Right atrium auricular region (tissue), 2 donors: ENCODE data around the gene CCDC158. TPM values are rescaled to one million over a fixed set of nuclear protein-coding genes. Genes with fewer than 3 reads are reported as not detected.
A peak's percentile ranks its signal among the peaks of the same experiment; 100 is the strongest.

Source experiments
- DNase-seq: peaks from one replicate; pipeline ENCODE4 v3.0.0-alpha.2; 2019; ENCODE audit warnings: low spot score
- H3K27ac ChIP-seq, 2 donors: fragments of 200-600 bp; sonication (generic); 1 replicate in 1 of 2; 2 replicates in 1 of 2; pipeline ENCODE4 v1.5.1; 2016 to 2019
- H3K27me3 ChIP-seq, 2 donors: fragments of 200-600 bp; sonication (generic); one replicate each; pipeline versions ENCODE4 v1.5.1 to v1.6.0; 2017 to 2019
- H3K36me3 ChIP-seq: fragments of 200-600 bp; sonication (generic); one replicate; pipeline ENCODE4 v1.5.1; 2016
- H3K4me1 ChIP-seq, 2 donors: fragments of 200-600 bp; sonication (generic); one replicate each; pipeline versions ENCODE4 v1.5.1 to v1.6.0; 2017 to 2019
- H3K4me3 ChIP-seq, 2 donors: fragments of 200-600 bp; sonication (generic); 1 replicate in 1 of 2; 2 replicates in 1 of 2; pipeline ENCODE4 v1.5.1; 2017 to 2019; ENCODE audit warnings: mild to moderate bottlenecking in 1 of 2, moderate library complexity in 1 of 2
- H3K9me3 ChIP-seq, 2 donors: fragments of 200-600 bp; sonication (generic); one replicate each; pipeline ENCODE4 v1.5.1; 2019
- total RNA-seq, 2 donors: library from RNA; depleted of rRNA; stranded (reverse); fragments of >200 nt; gene quantifications; one replicate each; pipeline ENCODE4 v1.1.0, GENCODE V29; 2016
- TF ChIP-seq, protein P1 (sequence below), 2 donors: fragments of 200-600 bp; sonication (generic); IDR thresholded peaks; one replicate each; pipeline ENCODE4 v1.5.1; 2019; ENCODE audit warnings: antibody characterized with exemption in 2 of 2

Gene CCDC158
- total RNA-seq, 2 donors from 2014 or later, result 0.19 to 0.79 TPM

DNA sequence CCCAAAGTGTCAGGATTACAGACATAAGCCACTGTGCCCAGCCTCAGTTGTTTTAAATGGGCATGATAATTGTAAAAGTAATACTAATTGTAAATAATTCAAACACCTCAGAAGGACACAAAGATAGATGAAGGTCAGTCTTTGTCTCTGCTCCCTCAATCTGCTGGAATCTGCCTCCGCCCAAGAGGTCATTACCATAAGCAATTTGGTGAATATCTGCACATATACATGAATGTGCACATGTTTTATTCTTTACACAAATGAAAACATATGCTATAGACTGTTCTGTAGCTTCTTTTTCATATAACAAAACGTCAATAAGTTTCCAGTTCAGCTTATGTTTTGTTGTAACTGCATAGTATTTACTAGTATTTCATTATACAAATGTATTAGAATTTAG, 107.4 kb downstream of the CCDC158 start:
- no peak for DNase-seq
- TF ChIP-seq, protein P1, sequence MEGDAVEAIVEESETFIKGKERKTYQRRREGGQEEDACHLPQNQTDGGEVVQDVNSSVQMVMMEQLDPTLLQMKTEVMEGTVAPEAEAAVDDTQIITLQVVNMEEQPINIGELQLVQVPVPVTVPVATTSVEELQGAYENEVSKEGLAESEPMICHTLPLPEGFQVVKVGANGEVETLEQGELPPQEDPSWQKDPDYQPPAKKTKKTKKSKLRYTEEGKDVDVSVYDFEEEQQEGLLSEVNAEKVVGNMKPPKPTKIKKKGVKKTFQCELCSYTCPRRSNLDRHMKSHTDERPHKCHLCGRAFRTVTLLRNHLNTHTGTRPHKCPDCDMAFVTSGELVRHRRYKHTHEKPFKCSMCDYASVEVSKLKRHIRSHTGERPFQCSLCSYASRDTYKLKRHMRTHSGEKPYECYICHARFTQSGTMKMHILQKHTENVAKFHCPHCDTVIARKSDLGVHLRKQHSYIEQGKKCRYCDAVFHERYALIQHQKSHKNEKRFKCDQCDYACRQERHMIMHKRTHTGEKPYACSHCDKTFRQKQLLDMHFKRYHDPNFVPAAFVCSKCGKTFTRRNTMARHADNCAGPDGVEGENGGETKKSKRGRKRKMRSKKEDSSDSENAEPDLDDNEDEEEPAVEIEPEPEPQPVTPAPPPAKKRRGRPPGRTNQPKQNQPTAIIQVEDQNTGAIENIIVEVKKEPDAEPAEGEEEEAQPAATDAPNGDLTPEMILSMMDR (IDR thresholded peaks at IDR 0.05), result no peak
- no peaks in the 10 kb centered on the region for H3K9me3 ChIP-seq
- peaks cover 0 to 23% of the 10 kb centered on the region in 2 donors for H3K4me1 ChIP-seq
- no peaks in the 10 kb centered on the region for H3K27me3 ChIP-seq
- H3K27ac ChIP-seq, result no peak overlapping the region
- peaks cover 16% of the 10 kb centered on the region for H3K36me3 ChIP-seq
- H3K4me3 ChIP-seq, result no peak overlapping the region

DNA sequence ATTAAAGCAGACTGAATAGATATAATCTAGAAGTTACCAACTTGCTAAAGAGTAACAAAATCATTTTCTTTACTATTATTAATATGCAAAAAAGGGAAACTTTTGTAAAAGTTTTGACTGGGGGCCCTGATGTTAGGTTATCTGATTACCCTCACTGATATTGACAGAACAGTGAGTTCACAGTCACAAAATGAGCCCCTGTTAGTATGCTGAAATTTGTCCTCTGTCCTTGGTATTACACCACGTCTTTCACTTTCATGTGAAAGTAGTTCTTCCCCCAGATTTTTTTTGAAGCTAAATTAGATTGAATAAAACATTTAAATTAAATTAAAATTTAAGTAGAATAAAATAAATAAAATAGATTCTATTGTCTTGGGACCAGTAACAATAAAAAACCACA, 108.5 kb downstream of the CCDC158 start:
- H3K4me3 ChIP-seq, result no peak overlapping the region
- H3K27me3 ChIP-seq, result no peaks in the 10 kb centered on the region
- TF ChIP-seq, protein P1 (IDR thresholded peaks at IDR 0.05), result no peak
- H3K36me3 ChIP-seq, result peaks cover 16% of the 10 kb centered on the region
- no peak for DNase-seq
- peak overlapping the region in 1 of 2 donors; percentile 35 for H3K27ac ChIP-seq
- H3K4me1 ChIP-seq, result peaks cover 0 to 23% of the 10 kb centered on the region in 2 donors
- H3K9me3 ChIP-seq, result no peaks in the 10 kb centered on the region

DNA sequence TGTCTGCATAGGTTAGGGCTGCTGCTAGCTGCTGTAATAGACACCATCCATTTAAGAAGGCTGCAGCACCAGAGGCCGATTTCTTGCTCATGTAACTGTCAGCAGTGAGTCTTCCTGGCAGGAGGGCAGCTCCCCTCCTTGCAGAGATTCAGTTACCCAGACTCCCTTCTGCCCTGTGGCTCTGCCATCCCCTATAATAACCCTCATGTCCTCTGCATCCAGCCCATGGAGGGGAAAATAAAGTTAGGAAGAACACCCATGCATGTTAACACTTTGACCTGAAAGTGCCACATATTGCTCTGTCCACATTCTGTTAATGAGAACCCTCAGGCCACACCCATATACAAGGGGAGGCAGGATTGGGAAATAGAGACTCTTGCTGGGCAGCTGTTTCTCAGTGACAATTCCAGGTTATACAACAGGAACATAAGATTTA, 109.0 kb downstream of the CCDC158 start:
- no peak for DNase-seq
- H3K4me1 ChIP-seq, result peaks cover 0 to 28% of the 10 kb centered on the region in 2 donors
- peak overlapping the region in 1 of 2 donors; percentile 35 for H3K27ac ChIP-seq
- H3K27me3 ChIP-seq, result no peaks in the 10 kb centered on the region
- peaks cover 16% of the 10 kb centered on the region for H3K36me3 ChIP-seq
- H3K9me3 ChIP-seq, result no peaks in the 10 kb centered on the region
- H3K4me3 ChIP-seq, result no peak overlapping the region
- TF ChIP-seq, protein P1 (IDR thresholded peaks at IDR 0.05), result no peak

DNA sequence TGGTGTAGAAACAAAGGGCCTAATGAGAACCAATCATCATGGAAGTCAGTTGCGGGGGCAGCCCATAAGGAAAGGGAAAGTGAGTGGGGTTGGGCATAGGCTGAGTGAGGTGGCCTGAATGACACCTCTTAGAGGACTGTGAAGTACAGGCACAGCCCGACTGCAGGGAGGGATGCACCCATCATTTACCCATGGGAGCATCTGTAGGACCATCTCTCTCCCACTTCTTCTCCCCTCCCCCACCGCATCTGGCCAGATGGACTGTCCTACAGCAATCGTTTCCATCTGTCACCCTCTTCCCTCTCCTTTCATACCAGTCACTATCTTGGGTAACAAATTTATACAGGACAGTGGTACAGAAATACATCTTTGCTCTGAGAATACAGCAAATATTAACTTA, 110.3 kb downstream of the CCDC158 start:
- Histone ChIP-seq H3K36me3 (peaks cover 16% of the 10 kb centered on the region), H3K27ac (no peak overlapping the region), H3K9me3 (no peaks in the 10 kb centered on the region), H3K4me3 (no peak overlapping the region), H3K4me1 (peaks cover 0 to 30% of the 10 kb centered on the region in 2 donors), H3K27me3 (no peaks in the 10 kb centered on the region)
- DNase-seq, result no peak
- TF ChIP-seq, protein P1 (IDR thresholded peaks at IDR 0.05), result no peak

DNA sequence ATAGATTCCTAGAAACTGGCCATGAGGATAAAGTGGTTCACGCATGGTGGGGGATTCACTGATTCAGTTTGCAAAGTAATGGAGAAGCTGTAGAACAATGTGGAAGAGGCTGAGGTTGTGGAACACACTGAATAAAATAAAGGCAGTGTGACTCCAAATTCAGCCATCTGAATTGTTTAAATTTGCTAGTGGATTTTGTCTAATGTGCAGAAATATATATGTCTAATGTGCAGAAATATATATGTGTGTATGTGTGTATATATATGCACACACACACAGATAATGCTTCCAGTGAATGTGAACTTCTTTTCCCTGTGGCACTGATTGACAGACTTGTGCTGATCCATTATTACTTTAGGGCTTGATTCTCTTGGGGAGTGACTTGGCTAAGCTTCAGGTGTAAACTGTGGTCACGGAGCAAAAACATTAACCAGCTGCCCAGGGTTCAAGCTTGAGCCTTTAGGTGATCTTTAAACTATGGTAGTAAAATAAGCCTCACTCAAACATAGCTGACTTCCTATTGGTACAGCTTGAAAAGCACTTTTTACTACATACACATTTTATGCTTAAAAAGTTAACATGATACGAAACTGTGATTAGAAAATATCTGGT, 110.9 kb downstream of the CCDC158 start:
- TF ChIP-seq, protein P1 (IDR thresholded peaks at IDR 0.05), result no peak
- H3K9me3 ChIP-seq, result no peaks in the 10 kb centered on the region
- H3K4me1 ChIP-seq, result peaks cover 0 to 37% of the 10 kb centered on the region in 2 donors
- H3K36me3 ChIP-seq, result peaks cover 16% of the 10 kb centered on the region
- H3K27me3 ChIP-seq, result no peaks in the 10 kb centered on the region
- no peak for DNase-seq
- H3K4me3 ChIP-seq, result no peak overlapping the region
- H3K27ac ChIP-seq, result no peak overlapping the region

DNA sequence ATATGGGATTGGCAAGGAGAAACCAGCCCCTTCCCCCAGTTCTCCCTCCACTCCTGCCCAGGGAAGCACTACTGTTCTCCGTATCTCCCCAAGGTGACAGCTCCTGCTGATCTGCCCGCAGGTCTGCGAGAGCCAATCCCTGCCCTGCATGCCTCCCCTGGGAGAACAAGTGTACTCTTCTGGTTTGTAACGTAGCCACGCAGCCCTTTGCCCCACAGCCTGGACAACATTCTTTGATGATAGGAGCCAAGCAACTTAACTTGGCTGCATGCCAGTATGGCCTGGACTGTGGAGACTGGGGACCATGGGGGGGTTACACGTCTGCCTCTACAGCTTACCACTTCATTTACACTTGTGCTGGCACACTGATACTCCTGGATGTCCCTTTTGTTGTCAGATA, 112.4 kb downstream of the CCDC158 start:
- TF ChIP-seq, protein P1 (IDR thresholded peaks at IDR 0.05), result no peak
- peak; percentile 83 for DNase-seq
- Histone ChIP-seq H3K4me1 (peaks cover 0 to 39% of the 10 kb centered on the region in 2 donors), H3K36me3 (peaks cover 16% of the 10 kb centered on the region), H3K9me3 (no peaks in the 10 kb centered on the region), H3K4me3 (peak overlapping the region; percentile 54 to 79), H3K27ac (peak overlapping the region; percentile 90 to 92), H3K27me3 (no peaks in the 10 kb centered on the region)
